SK-N-SH (cell line): ENCODE measurements around the gene CASKIN1. TPM values are rescaled to one million over a fixed set of nuclear protein-coding genes. Genes with fewer than 3 reads are reported as not detected.
A peak's percentile ranks its signal among the peaks of the same experiment; 100 is the strongest.

Experiments
- CTCF ChIA-PET: fragments of 300-600, 350-600 bp; formaldehyde crosslinking; extraction: SDS; loops from one replicate; lab custom pipeline; 2021; lab: Yijun Ruan, JAX
- POLR2A ChIA-PET: fragments of 350-600 bp; sonication (Branson Sonifier 250); formaldehyde crosslinking; extraction: SDS; loops from one replicate; lab custom pipeline; 2020; ENCODE audit warnings: antibody characterized with exemption, inconsistent platforms; lab: Yijun Ruan, JAX
- DNase-seq: peaks from one replicate; pipeline ENCODE4 v3.0.0; 2012
- H2AFZ ChIP-seq: fragments of 200-600 bp; sonication (generic); 2 replicates; pipeline ENCODE4 v1.8.1; 2016; ENCODE audit warnings: antibody characterized with exemption, mild to moderate bottlenecking, low read depth
- H3F3A ChIP-seq: fragments of 200-600 bp; sonication (generic); replicated peaks from 2 replicates; pipeline ENCODE3; 2016; ENCODE audit warnings: antibody characterized with exemption, mild to moderate bottlenecking; ENCODE audit not compliant: insufficient read depth
- H3K27ac ChIP-seq, 2 experiments: fragments of 200-500 bp in 1 of 2; fragments of 200-600 bp in 1 of 2; sonication (Bioruptor generic) in 1 of 2; sonication (generic), shearing (Covaris generic) in 1 of 2; 2 replicates each; pipeline versions ENCODE4 v1.5.1 to v1.6.1; 2014 to 2016; ENCODE audit warnings: low read depth in 2 of 2, inconsistent platforms in 1 of 2, low read length in 1 of 2, mild to moderate bottlenecking in 1 of 2, mixed read lengths in 1 of 2
- H3K27me3 ChIP-seq: fragments of 200-600 bp; sonication (generic), shearing (Covaris generic); 2 replicates; pipeline ENCODE4 v1.6.1; 2016; ENCODE audit warnings: mixed run types; ENCODE audit not compliant: insufficient read depth
- H3K36me3 ChIP-seq, 2 experiments: fragments of 200-500 bp in 1 of 2; fragments of 200-600 bp in 1 of 2; sonication (Bioruptor generic) in 1 of 2; sonication (generic) in 1 of 2; replicated peaks in 1 of 2; 2 replicates each; pipeline versions ENCODE3 to v1.5.1; 2014 to 2016; ENCODE audit warnings: low read length in 1 of 2, mild to moderate bottlenecking in 1 of 2; ENCODE audit not compliant: insufficient read depth in 2 of 2, control insufficient read depth in 1 of 2
- H3K4me1 ChIP-seq, 2 experiments: fragments of 200-500 bp in 1 of 2; fragments of 200-600 bp in 1 of 2; sonication (Bioruptor generic) in 1 of 2; sonication (generic), shearing (Covaris generic) in 1 of 2; 2 replicates each; pipeline versions ENCODE4 v1.5.1 to v1.6.1; 2014 to 2016; ENCODE audit warnings: low read depth in 1 of 2, low read length in 1 of 2, mixed run types in 1 of 2; ENCODE audit not compliant: insufficient read depth in 2 of 2, control insufficient read depth in 1 of 2
- H3K4me2 ChIP-seq: fragments of 200-600 bp; sonication (generic), shearing (Covaris generic); 2 replicates; pipeline ENCODE4 v1.6.1; 2017; ENCODE audit warnings: mixed run types
- H3K4me3 ChIP-seq, 2 experiments: fragments of 200-500 bp in 1 of 2; fragments of 200-600 bp in 1 of 2; sonication (Bioruptor generic) in 1 of 2; sonication (generic), shearing (Covaris generic) in 1 of 2; 2 replicates each; pipeline versions ENCODE4 v1.5.1 to v1.8.1; 2014 to 2016; ENCODE audit warnings: low read depth in 2 of 2, inconsistent platforms in 1 of 2, low read length in 1 of 2, mild to moderate bottlenecking in 1 of 2, mixed read lengths in 1 of 2, moderate library complexity in 1 of 2
- H3K79me2 ChIP-seq: fragments of 200-600 bp; sonication (generic); 2 replicates; pipeline ENCODE4 v1.8.1; 2017; ENCODE audit warnings: mild to moderate bottlenecking; ENCODE audit not compliant: insufficient read depth
- H3K9ac ChIP-seq: fragments of 200-600 bp; sonication (generic); 2 replicates; pipeline ENCODE4 v1.6.1; 2017; ENCODE audit warnings: mixed run types
- H3K9me2 ChIP-seq: fragments of 200-600 bp; sonication (generic); 2 replicates; pipeline ENCODE4 v1.6.1; 2017; ENCODE audit warnings: mixed run types
- H3K9me3 ChIP-seq: fragments of 200-600 bp; sonication (generic); 2 replicates; pipeline ENCODE4 v1.6.1; 2017; ENCODE audit warnings: mixed run types, mild to moderate bottlenecking, moderate library complexity
- H4K20me1 ChIP-seq: fragments of 200-600 bp; sonication (generic); 2 replicates; pipeline ENCODE4 v1.6.1; 2017; ENCODE audit warnings: mild to moderate bottlenecking, mixed run types; ENCODE audit not compliant: insufficient read depth
- CHD2 ChIP-seq: fragments of 150-350 bp; IDR thresholded peaks from 2 replicates; pipeline ENCODE4 v1.6.1; 2018; ENCODE audit warnings: low read length; ENCODE audit not compliant: partially characterized antibody
- EP300 ChIP-seq, 2 experiments: IDR thresholded peaks; 2 replicates each; pipeline versions ENCODE4 v1.4.0 to v1.6.1; 2012; ENCODE audit warnings: borderline replicate concordance in 1 of 2, low read depth in 1 of 2, low read length in 1 of 2
- EZH2phosphoT487 ChIP-seq: fragments of 200-600 bp; sonication (generic); IDR thresholded peaks from 2 replicates; pipeline ENCODE4 v1.6.1; 2017; ENCODE audit warnings: low read depth, mixed run types, mild to moderate bottlenecking, antibody characterized with exemption, moderate library complexity, borderline replicate concordance
- FOXM1 ChIP-seq: IDR thresholded peaks from 2 replicates; pipeline ENCODE4 v1.4.0; 2012; ENCODE audit warnings: low read depth, mild to moderate bottlenecking
- IRF3 ChIP-seq: fragments of 150-350 bp; IDR thresholded peaks from 2 replicates; pipeline ENCODE4 v1.6.1; 2016; ENCODE audit warnings: mild to moderate bottlenecking, low read depth, low read length
- JUND ChIP-seq: IDR thresholded peaks from 2 replicates; pipeline ENCODE4 v1.4.0; 2012
- NRF1 ChIP-seq: IDR thresholded peaks from 2 replicates; pipeline ENCODE4 v1.6.1; 2012; ENCODE audit warnings: low read depth, mild to moderate bottlenecking, low read length
- RAD21 ChIP-seq: IDR thresholded peaks from 2 replicates; pipeline ENCODE4 v1.6.1; 2012; ENCODE audit warnings: mild to moderate bottlenecking, low read length
- RFX5 ChIP-seq: IDR thresholded peaks from 2 replicates; pipeline ENCODE4 v1.6.1; 2012; ENCODE audit warnings: mild to moderate bottlenecking, improper control_type of control experiment, low read length
- RXRA ChIP-seq: IDR thresholded peaks from 2 replicates; pipeline ENCODE4 v1.4.0; 2012; ENCODE audit warnings: low read depth, mild to moderate bottlenecking, borderline replicate concordance
- SIN3A ChIP-seq: IDR thresholded peaks from 2 replicates; pipeline ENCODE4 v1.6.1; 2012; ENCODE audit warnings: low read depth, mild to moderate bottlenecking, low read length, moderate library complexity, borderline replicate concordance
- SMC3 ChIP-seq: IDR thresholded peaks from 2 replicates; pipeline ENCODE4 v1.6.1; 2012; ENCODE audit warnings: low read depth, low read length, improper control_type of control experiment
- TAF1 ChIP-seq: IDR thresholded peaks from 2 replicates; pipeline ENCODE4 v1.6.1; 2012; ENCODE audit warnings: low read depth, mild to moderate bottlenecking, low read length, moderate library complexity, borderline replicate concordance
- TCF12 ChIP-seq: IDR thresholded peaks from 2 replicates; pipeline ENCODE4 v1.4.0; 2012
- TEAD4 ChIP-seq: IDR thresholded peaks from 2 replicates; pipeline ENCODE4 v1.4.0; 2012; ENCODE audit warnings: mild to moderate bottlenecking, borderline replicate concordance; ENCODE audit not compliant: insufficient read depth
- USF2 ChIP-seq: fragments of 150-350 bp; IDR thresholded peaks from 2 replicates; pipeline ENCODE4 v1.6.1; 2017; ENCODE audit warnings: antibody characterized with exemption, low read length, low read depth, borderline replicate concordance
- YY1 ChIP-seq: IDR thresholded peaks from 2 replicates; pipeline ENCODE4 v1.4.0; 2012; ENCODE audit warnings: low read depth, mild to moderate bottlenecking
- WGBS: methylation state at CpG from one replicate; pipeline ENCODE4 v1.1.6; 2017; ENCODE audit warnings: low lambda C conversion rate; 5-methylcytosine and 5-hydroxymethylcytosine counted together
- polyA plus RNA-seq, 3 experiments: library from polyadenylated mRNA; depleted of rRNA; stranded (reverse); fragments of >200 nt; gene quantifications; 2 replicates each; pipeline ENCODE4 v1.2.3, GENCODE V29; 2012
- TF ChIP-seq, protein P1 (sequence below): IDR thresholded peaks from 2 replicates; pipeline ENCODE4; 2012

Gene CASKIN1
- polyA plus RNA-seq, 1 of the 3 experiments (the other 2 are of a cell fraction), result 1.7 TPM

GRCh38 chr16:2243781-2244180, 47.4 kb upstream of the CASKIN1 start:
- CTCF ChIA-PET, result no interaction called here
- no peak overlapping the region for H3K27ac ChIP-seq
- no peak overlapping the region for H3K4me3 ChIP-seq
- H3K27me3 ChIP-seq, result no peaks in the 10 kb centered on the region
- no peak for TF ChIP-seq IRF3
- TF ChIP-seq USF2, result no peak
- TF ChIP-seq FOXM1, result no peak
- no peak for TF ChIP-seq TAF1
- TF ChIP-seq TEAD4, result no peak
- TF ChIP-seq JUND, result no peak
- no peak for TF ChIP-seq SIN3A
- no peaks in the 10 kb centered on the region for H4K20me1 ChIP-seq
- peaks cover 10% of the 10 kb centered on the region for H3F3A ChIP-seq
- no peak overlapping the region for H3K9ac ChIP-seq
- H3K9me2 ChIP-seq, result no peaks in the 10 kb centered on the region
- peaks cover 19% of the 10 kb centered on the region for H3K79me2 ChIP-seq
- no peak overlapping the region for H3K4me2 ChIP-seq
- 98% methylated on average over 10 of the region's 11 CpGs for WGBS
- peaks cover 14 to 33% of the 10 kb centered on the region in 2 experiments for H3K36me3 ChIP-seq
- DNase-seq, result peak; percentile 23
- no peak overlapping the region for H2AFZ ChIP-seq
- H3K4me1 ChIP-seq, result no peaks in the 10 kb centered on the region
- H3K9me3 ChIP-seq, result no peaks in the 10 kb centered on the region
- POLR2A ChIA-PET, result no interaction called here

DNA sequence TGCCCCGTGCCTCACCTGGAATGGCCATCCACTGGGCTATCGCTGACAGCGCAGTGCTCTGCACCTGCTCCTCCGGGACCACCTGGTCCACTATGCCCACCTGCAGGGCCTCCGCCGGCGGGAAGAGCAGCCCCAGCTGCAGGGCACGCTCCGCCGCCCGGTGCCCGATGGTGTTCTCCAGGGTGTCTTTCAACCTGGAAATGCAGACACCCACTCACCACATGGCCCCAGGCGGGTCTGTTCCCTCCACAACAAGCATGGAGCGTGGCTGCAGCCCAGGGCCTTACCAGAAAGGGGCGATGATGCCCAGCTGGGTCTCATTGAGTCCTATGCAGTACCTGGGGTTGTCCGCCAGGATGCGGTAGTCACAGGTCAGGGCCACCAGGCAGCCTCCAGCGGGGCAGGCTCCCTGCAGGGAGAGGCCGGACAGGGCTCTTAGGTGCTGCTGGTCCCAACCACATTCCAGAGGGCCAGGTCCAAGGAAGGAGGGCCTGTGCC, 46.7 kb upstream of the CASKIN1 start:
- no peak overlapping the region for H3K4me2 ChIP-seq
- ChIA-PET CTCF (interaction anchor here (2.2 kb wide), 1 partner anchor 12 kb away, joined by 5 read pairs; no protein-coding TSS in a partner anchor), POLR2A (no interaction called here)
- no peaks in the 10 kb centered on the region for H3K4me1 ChIP-seq
- peak; percentile 56 for DNase-seq
- no peak for TF ChIP-seq YY1
- H3K4me3 ChIP-seq, result no peak overlapping the region
- peaks cover 10% of the 10 kb centered on the region for H3F3A ChIP-seq
- H3K27ac ChIP-seq, result no peak overlapping the region
- no peaks in the 10 kb centered on the region for H4K20me1 ChIP-seq
- no peaks in the 10 kb centered on the region for H3K9me2 ChIP-seq
- H3K9me3 ChIP-seq, result no peaks in the 10 kb centered on the region
- no peak overlapping the region for H2AFZ ChIP-seq
- H3K9ac ChIP-seq, result no peak overlapping the region
- H3K79me2 ChIP-seq, result peaks cover 12% of the 10 kb centered on the region
- H3K36me3 ChIP-seq, result peaks cover 8 to 33% of the 10 kb centered on the region in 2 experiments
- H3K27me3 ChIP-seq, result no peaks in the 10 kb centered on the region
- 90% methylated on average over 2 of the region's 19 CpGs for WGBS

- WGBS, result 97% methylated on average over 5 of the region's 11 CpGs
- ChIA-PET POLR2A (no interaction called here), CTCF (interaction anchor here (2.2 to 2.4 kb wide), 2 partner anchors 9 to 12 kb away, joined by 5 to 8 read pairs; partner anchors contain the start of gene ECI1)
- H3K79me2 ChIP-seq, result peaks cover 7% of the 10 kb centered on the region
- H3F3A ChIP-seq, result peaks cover 10% of the 10 kb centered on the region
- H4K20me1 ChIP-seq, result no peaks in the 10 kb centered on the region
- no peak overlapping the region for H3K4me2 ChIP-seq
- no peaks in the 10 kb centered on the region for H3K4me1 ChIP-seq
- H3K27ac ChIP-seq, result no peak overlapping the region
- H3K9ac ChIP-seq, result no peak overlapping the region
- no peaks in the 10 kb centered on the region for H3K9me3 ChIP-seq
- no peaks in the 10 kb centered on the region for H3K27me3 ChIP-seq
- H3K4me3 ChIP-seq, result no peak overlapping the region
- peaks cover 8 to 33% of the 10 kb centered on the region in 2 experiments for H3K36me3 ChIP-seq
- no peaks in the 10 kb centered on the region for H3K9me2 ChIP-seq
- H2AFZ ChIP-seq, result no peak overlapping the region
- DNase-seq, result peak; percentile 22
- TF ChIP-seq CHD2 (no peak), RXRA (no peak), SMC3 (no peak), RAD21 (no peak), JUND (no peak), NRF1 (no peak), IRF3 (no peak), EP300 (IDR thresholded peaks at IDR 0.05; ENCODE audit: borderline replicate concordance in 1 of 2, low read depth in 1 of 2, low read length in 1 of 2) (no peak), TCF12 (no peak), RFX5 (no peak), EZH2phosphoT487 (no peak), YY1 (no peak)
- TF ChIP-seq, protein P1, sequence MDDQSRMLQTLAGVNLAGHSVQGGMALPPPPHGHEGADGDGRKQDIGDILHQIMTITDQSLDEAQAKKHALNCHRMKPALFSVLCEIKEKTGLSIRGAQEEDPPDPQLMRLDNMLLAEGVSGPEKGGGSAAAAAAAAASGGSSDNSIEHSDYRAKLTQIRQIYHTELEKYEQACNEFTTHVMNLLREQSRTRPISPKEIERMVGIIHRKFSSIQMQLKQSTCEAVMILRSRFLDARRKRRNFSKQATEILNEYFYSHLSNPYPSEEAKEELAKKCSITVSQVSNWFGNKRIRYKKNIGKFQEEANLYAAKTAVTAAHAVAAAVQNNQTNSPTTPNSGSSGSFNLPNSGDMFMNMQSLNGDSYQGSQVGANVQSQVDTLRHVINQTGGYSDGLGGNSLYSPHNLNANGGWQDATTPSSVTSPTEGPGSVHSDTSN, result no peak
Observed at GRCh38 chr16:2242598-2242997, 46.2 kb upstream of the CASKIN1 start.
